ENCODE measurements around the gene IVNS1ABP.

The IVNS1ABP gene

DNA sequence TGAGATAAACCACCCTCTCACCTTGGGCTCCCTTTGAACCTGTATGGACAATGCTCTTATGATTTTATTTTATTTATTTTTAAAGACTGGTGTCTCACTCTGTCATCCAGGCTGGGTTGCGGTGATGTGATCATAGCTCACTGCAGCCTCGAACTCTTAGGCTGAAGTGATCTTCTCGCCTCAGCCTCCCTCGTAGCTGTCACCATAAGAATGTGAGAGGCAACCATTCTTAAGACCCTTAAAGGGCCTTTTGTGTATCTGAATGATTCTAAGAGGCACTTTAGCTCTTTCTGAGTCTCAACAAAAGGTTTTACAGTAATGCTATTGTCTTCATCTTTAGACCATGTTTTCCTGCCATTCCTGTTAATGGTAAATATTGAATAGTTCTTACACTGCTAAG lies 67.0 kb downstream of the IVNS1ABP start:
- no peak for DNase-seq

DNA sequence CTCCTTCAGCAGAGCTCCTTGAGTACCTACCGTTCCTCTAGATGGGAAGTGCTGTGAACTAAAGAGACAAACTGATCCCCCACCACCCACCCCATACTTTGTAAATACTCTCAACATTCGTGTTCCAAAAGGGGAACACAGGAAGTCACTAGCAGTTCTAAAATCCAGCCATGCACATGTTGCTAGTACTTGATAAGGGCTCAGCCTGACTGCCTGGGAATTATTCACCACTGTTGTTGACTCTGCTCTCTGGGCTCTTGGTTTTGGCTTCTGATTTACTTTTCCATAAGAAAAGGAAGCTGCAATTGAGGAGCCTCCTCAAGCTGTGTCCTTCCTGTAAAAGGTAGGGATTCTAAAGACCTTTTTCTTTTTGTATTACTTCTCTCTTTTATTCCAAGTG lies 67.5 kb downstream of the IVNS1ABP start:
- no peak for DNase-seq

Measured in CD4-positive, alpha-beta T cell treated with Interleukin-17A for 4 hours (primary cell).